ENCODE results near the gene PWP2. TPM values are rescaled to one million over a fixed set of nuclear protein-coding genes. Genes with fewer than 3 reads are reported as not detected.
"Not testable (repeated sequence)": the region's sequence is repeated elsewhere in the genome, so short reads cannot be mapped to it uniquely, and the experiment has no call there.

The PWP2 gene
- total and polyA plus RNA-seq, 4 experiments from 2014 or later, result 0.35 to 28.2 (median 20.6) TPM

DNA sequence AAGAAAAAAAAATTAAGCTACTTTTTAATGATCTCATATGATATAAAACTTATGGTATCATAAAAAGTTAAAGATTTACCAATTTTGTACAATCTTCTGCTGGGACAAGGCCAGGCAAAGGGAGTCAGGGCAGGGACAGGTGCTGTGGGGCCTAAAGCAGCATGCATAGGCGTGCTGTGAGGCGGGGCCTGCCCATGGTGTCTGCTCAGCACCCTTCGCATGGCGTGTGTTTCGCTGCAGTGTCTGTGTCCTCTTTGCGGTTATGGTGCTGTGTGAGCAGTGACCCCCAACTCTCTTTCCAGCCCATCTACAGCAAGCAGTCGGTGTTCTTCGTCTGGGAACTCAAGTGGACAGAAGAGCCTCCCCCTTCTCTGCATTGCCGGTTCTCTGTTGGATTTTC, 13.4 kb upstream of the PWP2 start:
- Histone ChIP-seq H3K27ac (ENCODE audit: low read depth, low read length) (no peak overlapping the region), H3K4me3 (ENCODE audit: low read length in 2 of 2) (no peak overlapping the region)
- H3K27ac Mint-ChIP-seq, result peak overlapping the region in 4 of 7 donors; percentile 14 to 58 (median 54)

DNA sequence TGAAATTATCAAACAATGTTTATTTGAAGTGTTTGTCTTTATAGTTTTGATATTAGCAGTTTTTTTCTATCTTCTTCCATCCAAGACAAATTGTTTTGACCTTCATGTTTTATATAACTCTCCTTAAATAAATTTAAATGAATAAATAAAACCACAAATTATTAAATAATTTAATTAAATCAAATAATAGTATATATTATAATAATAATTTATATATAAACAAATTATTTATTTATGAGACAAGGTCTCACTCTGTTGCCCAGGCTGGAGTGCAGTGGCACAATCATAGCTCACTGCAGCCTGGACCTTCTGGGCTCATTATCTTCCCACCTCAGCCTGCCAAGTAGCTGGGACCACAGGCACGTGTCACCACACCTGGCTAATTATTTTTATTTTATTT, 12.4 kb upstream of the PWP2 start:
- H3K4me1 ChIP-seq (ENCODE audit: insufficient read depth, low read length), result peaks cover 17% of the 10 kb centered on the region
- H3K27me3 Mint-ChIP-seq, result no peaks in the 10 kb centered on the region
- intact Hi-C loops (cut with micrococcal nuclease), result no loop called here
- H3K4me3 ChIP-seq (ENCODE audit: low read length in 2 of 2), result no peak overlapping the region
- no peak overlapping the region for H3K27ac ChIP-seq (ENCODE audit: low read depth, low read length)
- H3K36me3 Mint-ChIP-seq, result peaks cover 25 to 34% of the 10 kb centered on the region in 2 donors
- POLR2A ChIA-PET (ENCODE audit: partially characterized antibody), result interaction anchor here (0.6 to 0.8 kb wide), 2 partner anchors 9 to 203 kb away, joined by 3 read pairs; no protein-coding TSS in a partner anchor
- CTCF ChIA-PET (ENCODE audit: partially characterized antibody), result no interaction called here
- no peak overlapping the region for H3K4me3 Mint-ChIP-seq
- no peaks in the 10 kb centered on the region for H3K9me3 Mint-ChIP-seq
- H3K9me3 ChIP-seq (ENCODE audit: control insufficient read depth in 1 of 2, low read length in 2 of 2), result no peaks in the 10 kb centered on the region
- H3K27ac Mint-ChIP-seq, result peak overlapping the region in 3 of 7 donors; percentile 42 to 67 (median 58)
- no peaks in the 10 kb centered on the region for H3K27me3 ChIP-seq (ENCODE audit: insufficient read depth, low read length)
- peaks cover 17 to 27% (median 21%) of the 10 kb centered on the region in 4 donors for H3K4me1 Mint-ChIP-seq
- H3K36me3 ChIP-seq (ENCODE audit: insufficient read depth, low read length), result peaks cover 26% of the 10 kb centered on the region
- no peak for DNase-seq

More for the DNA sequence above, 13.4 kb upstream of the PWP2 start:
- Mint-ChIP-seq H3K4me1 (peaks cover 27 to 37% (median 32%) of the 10 kb centered on the region in 4 donors), H3K36me3 (peaks cover 36 to 44% of the 10 kb centered on the region in 2 donors), H3K27me3 (no peaks in the 10 kb centered on the region), H3K4me3 (no peak overlapping the region), H3K9me3 (no peaks in the 10 kb centered on the region)
- ChIA-PET POLR2A (ENCODE audit: partially characterized antibody) (interaction anchor here (1.1 kb wide), 1 partner anchor 10 kb away, joined by 4 read pairs; no protein-coding TSS in a partner anchor), CTCF (ENCODE audit: partially characterized antibody) (interaction anchor here (1.1 to 1.5 kb wide), 3 partner anchors 10 to 204 kb away, joined by 3 to 7 read pairs (median 4); no protein-coding TSS in a partner anchor)
- DNase-seq, result no peak
- H3K9me3 ChIP-seq (ENCODE audit: control insufficient read depth in 1 of 2, low read length in 2 of 2), result no peaks in the 10 kb centered on the region
- intact Hi-C loops (cut with micrococcal nuclease), result no loop called here
- H3K36me3 ChIP-seq (ENCODE audit: insufficient read depth, low read length), result peaks cover 28% of the 10 kb centered on the region
- H3K27me3 ChIP-seq (ENCODE audit: insufficient read depth, low read length), result no peaks in the 10 kb centered on the region
- H3K4me1 ChIP-seq (ENCODE audit: insufficient read depth, low read length), result peaks cover 28% of the 10 kb centered on the region

DNA sequence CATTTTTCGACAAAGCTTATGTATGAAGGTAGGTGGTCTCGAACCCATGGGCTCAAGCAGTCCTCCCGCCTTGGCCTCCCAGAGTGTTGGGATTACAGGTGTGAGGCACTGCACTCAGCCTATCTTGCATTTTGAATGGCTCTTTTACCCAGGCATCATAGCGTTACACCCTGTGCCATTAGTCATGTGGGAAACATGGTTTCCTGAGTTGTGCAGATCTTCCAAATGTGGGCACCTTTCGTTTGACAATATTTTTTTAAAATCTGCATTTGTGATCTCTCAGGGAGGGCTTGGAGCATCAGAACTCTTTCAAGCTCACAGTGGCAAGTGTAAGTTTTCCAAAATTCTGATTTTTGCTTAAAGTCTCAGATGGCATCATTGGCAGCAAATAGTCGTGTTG, 8.7 kb upstream of the PWP2 start:
- H3K27ac Mint-ChIP-seq; CTCF ChIA-PET (ENCODE audit: partially characterized antibody); H3K27ac ChIP-seq (ENCODE audit: low read depth, low read length); H3K4me3 Mint-ChIP-seq; H3K4me1 ChIP-seq (ENCODE audit: insufficient read depth, low read length); H3K9me3 ChIP-seq (ENCODE audit: control insufficient read depth in 1 of 2, low read length in 2 of 2); DNase-seq; H3K4me3 ChIP-seq (ENCODE audit: low read length in 2 of 2); H3K27me3 Mint-ChIP-seq; H3K27me3 ChIP-seq (ENCODE audit: insufficient read depth, low read length); intact Hi-C loops (cut with micrococcal nuclease); H3K9me3 Mint-ChIP-seq; POLR2A ChIA-PET (ENCODE audit: partially characterized antibody): not testable (repeated sequence)
- H3K36me3 ChIP-seq (ENCODE audit: insufficient read depth, low read length), result peaks cover 11% of the 10 kb centered on the region
- H3K4me1 Mint-ChIP-seq, result peaks cover 7 to 10% (median 9%) of the 10 kb centered on the region in 4 donors
- peaks cover 11% of the 10 kb centered on the region in 2 donors for H3K36me3 Mint-ChIP-seq

DNA sequence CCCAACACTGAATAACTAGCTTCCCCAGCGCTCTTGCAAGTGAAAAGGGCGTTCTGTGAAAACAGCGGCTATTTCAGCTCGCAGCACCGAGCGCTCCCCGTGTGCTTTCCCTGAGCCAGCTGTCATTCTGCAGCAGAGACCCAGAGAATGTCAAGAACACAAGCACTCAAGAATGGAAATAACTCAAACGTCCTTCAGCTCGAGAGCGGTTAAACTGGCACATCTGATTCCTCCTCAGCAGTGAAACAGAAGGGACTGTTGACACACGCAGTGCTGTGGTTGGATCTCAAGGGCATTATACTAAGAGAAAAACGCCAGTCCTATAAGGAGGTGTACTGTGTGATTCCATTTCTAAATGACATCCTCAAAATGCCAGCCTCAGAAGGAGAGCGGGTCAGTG, 8.2 kb upstream of the PWP2 start:
- H3K4me1 ChIP-seq (ENCODE audit: insufficient read depth, low read length); H3K9me3 ChIP-seq (ENCODE audit: control insufficient read depth in 1 of 2, low read length in 2 of 2); H3K4me1 Mint-ChIP-seq; H3K4me3 Mint-ChIP-seq; H3K27ac Mint-ChIP-seq; DNase-seq; intact Hi-C loops (cut with micrococcal nuclease); H3K27me3 Mint-ChIP-seq; H3K36me3 ChIP-seq (ENCODE audit: insufficient read depth, low read length); H3K4me3 ChIP-seq (ENCODE audit: low read length in 2 of 2); CTCF ChIA-PET (ENCODE audit: partially characterized antibody); H3K9me3 Mint-ChIP-seq; H3K27ac ChIP-seq (ENCODE audit: low read depth, low read length); POLR2A ChIA-PET (ENCODE audit: partially characterized antibody); H3K36me3 Mint-ChIP-seq; H3K27me3 ChIP-seq (ENCODE audit: insufficient read depth, low read length): not testable (repeated sequence)

DNA sequence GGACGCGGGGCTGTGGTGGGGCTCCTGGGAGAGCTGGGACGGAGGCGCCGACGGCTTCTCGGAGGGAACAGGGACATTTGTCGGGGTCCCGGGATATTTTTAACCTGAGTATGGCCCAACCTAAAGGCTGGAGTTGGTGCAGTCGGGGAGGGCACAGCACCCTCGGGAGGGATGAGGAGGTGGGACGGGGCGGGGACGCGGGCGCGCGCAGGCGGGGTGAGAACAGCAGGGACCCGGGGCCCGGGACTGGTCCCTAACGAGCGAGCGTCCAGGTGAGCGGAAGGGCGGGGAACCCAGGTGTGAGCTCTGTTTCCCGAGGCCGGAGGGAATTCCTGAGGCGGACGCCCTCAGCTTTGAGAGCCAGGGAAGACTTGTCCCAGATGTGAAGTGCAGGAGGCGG, 390 bp downstream of the PWP2 start:
- intact Hi-C loops (cut with micrococcal nuclease); H3K4me3 Mint-ChIP-seq: not testable (repeated sequence)

DNA sequence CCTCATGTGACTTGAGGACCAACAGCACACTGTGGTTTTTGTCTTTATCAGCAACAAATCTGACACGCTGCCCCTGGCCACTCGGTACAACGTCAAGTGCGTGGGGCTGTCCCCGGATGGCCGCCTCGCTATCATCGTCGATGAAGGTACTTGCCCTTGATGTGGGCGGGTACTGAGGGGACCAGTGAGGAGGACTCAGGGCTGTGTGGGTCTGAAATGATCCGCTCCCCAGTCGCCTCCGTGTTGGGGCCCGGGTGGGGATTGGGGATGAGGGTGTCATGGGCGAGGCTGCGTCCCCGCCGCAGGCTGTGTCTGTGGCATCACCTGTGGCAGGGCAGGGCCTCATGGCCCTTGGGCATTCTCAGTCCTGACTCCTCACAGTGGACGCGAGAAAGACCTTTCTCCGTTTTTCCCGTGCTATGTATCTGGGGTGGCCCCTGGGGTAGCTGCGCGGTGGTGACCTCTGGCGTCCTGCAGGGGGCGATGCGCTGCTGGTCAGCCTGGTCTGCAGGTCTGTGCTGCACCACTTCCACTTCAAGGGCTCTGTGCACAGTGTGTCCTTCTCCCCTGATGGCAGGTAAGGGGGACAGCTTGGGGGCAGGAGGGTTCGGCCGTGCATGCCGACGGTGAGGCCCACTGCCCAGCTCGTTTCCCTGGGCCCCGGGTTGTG, 6.6 kb downstream of the PWP2 start:
- H3K36me3 ChIP-seq (ENCODE audit: insufficient read depth, low read length); H3K4me1 ChIP-seq (ENCODE audit: insufficient read depth, low read length); H3K27ac Mint-ChIP-seq; H3K4me3 Mint-ChIP-seq; H3K27ac ChIP-seq (ENCODE audit: low read depth, low read length); DNase-seq; POLR2A ChIA-PET (ENCODE audit: partially characterized antibody); H3K9me3 Mint-ChIP-seq; H3K27me3 Mint-ChIP-seq; intact Hi-C loops (cut with micrococcal nuclease); H3K27me3 ChIP-seq (ENCODE audit: insufficient read depth, low read length); H3K9me3 ChIP-seq (ENCODE audit: control insufficient read depth in 1 of 2, low read length in 2 of 2); H3K36me3 Mint-ChIP-seq; H3K4me3 ChIP-seq (ENCODE audit: low read length in 2 of 2); CTCF ChIA-PET (ENCODE audit: partially characterized antibody); H3K4me1 Mint-ChIP-seq: not testable (repeated sequence)

More for the DNA sequence above, 390 bp downstream of the PWP2 start:
- H3K4me3 ChIP-seq (ENCODE audit: low read length in 2 of 2); H3K4me1 Mint-ChIP-seq; CTCF ChIA-PET (ENCODE audit: partially characterized antibody); H3K36me3 Mint-ChIP-seq; H3K27ac ChIP-seq (ENCODE audit: low read depth, low read length); H3K9me3 ChIP-seq (ENCODE audit: control insufficient read depth in 1 of 2, low read length in 2 of 2); H3K27ac Mint-ChIP-seq; POLR2A ChIA-PET (ENCODE audit: partially characterized antibody); H3K4me1 ChIP-seq (ENCODE audit: insufficient read depth, low read length); H3K27me3 ChIP-seq (ENCODE audit: insufficient read depth, low read length); H3K36me3 ChIP-seq (ENCODE audit: insufficient read depth, low read length); H3K27me3 Mint-ChIP-seq; DNase-seq; H3K9me3 Mint-ChIP-seq: not testable (repeated sequence)

DNA sequence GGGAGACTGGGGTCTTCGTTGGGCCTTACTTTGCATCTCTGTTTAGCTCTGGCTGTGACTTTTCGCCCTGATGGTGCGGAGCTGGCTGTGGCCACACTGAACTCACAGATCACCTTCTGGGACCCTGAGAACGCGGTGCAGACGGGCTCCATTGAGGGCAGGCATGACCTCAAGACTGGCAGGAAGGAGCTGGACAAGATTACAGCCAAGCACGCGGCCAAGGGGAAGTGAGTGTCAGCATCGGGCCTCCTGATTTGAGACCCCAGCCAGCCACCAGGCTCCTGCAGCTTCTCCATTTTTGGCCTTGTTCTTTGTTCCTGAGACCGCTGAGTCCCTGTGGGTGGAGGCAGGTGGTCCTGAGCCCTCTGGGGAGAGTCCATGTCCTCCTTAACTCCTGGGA, 14.9 kb downstream of the PWP2 start:
- H3K4me3 Mint-ChIP-seq; POLR2A ChIA-PET (ENCODE audit: partially characterized antibody); H3K36me3 Mint-ChIP-seq; CTCF ChIA-PET (ENCODE audit: partially characterized antibody); H3K36me3 ChIP-seq (ENCODE audit: insufficient read depth, low read length); DNase-seq; H3K9me3 ChIP-seq (ENCODE audit: control insufficient read depth in 1 of 2, low read length in 2 of 2); intact Hi-C loops (cut with micrococcal nuclease); H3K4me1 Mint-ChIP-seq; H3K27ac ChIP-seq (ENCODE audit: low read depth, low read length); H3K27me3 ChIP-seq (ENCODE audit: insufficient read depth, low read length); H3K27me3 Mint-ChIP-seq; H3K9me3 Mint-ChIP-seq; H3K4me3 ChIP-seq (ENCODE audit: low read length in 2 of 2); H3K4me1 ChIP-seq (ENCODE audit: insufficient read depth, low read length); H3K27ac Mint-ChIP-seq: not testable (repeated sequence)
